ENCODE data around the gene GPR78.
"Not testable (repeated sequence)": the region's sequence is repeated elsewhere in the genome, so short reads cannot be mapped to it uniquely, and the experiment has no call there.

Gene GPR78

GRCh38 chr4:8568068-8568668 is 12.0 kb upstream of the GPR78 start:
- peaks cover 10% of the 10 kb centered on the region for H3K4me1 ChIP-seq (ENCODE audit: control insufficient read depth, insufficient read depth, low read length, poor library complexity, severe bottlenecking)

GRCh38 chr4:8570201-8570600 is 10.0 kb upstream of the GPR78 start:
- Histone ChIP-seq H3K9me3 (ENCODE audit: control insufficient read depth, low read length) (no peaks in the 10 kb centered on the region), H3K36me3 (ENCODE audit: control insufficient read depth, insufficient read depth, low read length) (no peaks in the 10 kb centered on the region), H3K4me3 (ENCODE audit: extremely low read depth, insufficient read depth, low read length, poor library complexity, severe bottlenecking) (no peak overlapping the region), H3K4me1 (ENCODE audit: control insufficient read depth, insufficient read depth, low read length, poor library complexity, severe bottlenecking) (peaks cover 10% of the 10 kb centered on the region), H3K27ac (ENCODE audit: low read depth, low read length, severe bottlenecking) (no peak overlapping the region)
- no CpG with 5 or more reads among the region's 1 CpG for WGBS, 2 experiments (ENCODE audit: insufficient coverage in 2 of 2)

More at GRCh38 chr4:8568068-8568668, 12.0 kb upstream of the GPR78 start:
- no peak overlapping the region for H3K4me3 ChIP-seq (ENCODE audit: extremely low read depth, insufficient read depth, low read length, poor library complexity, severe bottlenecking)
- peak overlapping the region; percentile 70 for H3K27ac ChIP-seq (ENCODE audit: low read depth, low read length, severe bottlenecking)
- no peaks in the 10 kb centered on the region for H3K36me3 ChIP-seq (ENCODE audit: control insufficient read depth, insufficient read depth, low read length)
- 24 to 38% methylated on average over 2 to 5 of the region's 5 CpGs for WGBS, 2 experiments (ENCODE audit: insufficient coverage in 2 of 2)
- H3K9me3 ChIP-seq (ENCODE audit: control insufficient read depth, low read length), result no peaks in the 10 kb centered on the region

DNA sequence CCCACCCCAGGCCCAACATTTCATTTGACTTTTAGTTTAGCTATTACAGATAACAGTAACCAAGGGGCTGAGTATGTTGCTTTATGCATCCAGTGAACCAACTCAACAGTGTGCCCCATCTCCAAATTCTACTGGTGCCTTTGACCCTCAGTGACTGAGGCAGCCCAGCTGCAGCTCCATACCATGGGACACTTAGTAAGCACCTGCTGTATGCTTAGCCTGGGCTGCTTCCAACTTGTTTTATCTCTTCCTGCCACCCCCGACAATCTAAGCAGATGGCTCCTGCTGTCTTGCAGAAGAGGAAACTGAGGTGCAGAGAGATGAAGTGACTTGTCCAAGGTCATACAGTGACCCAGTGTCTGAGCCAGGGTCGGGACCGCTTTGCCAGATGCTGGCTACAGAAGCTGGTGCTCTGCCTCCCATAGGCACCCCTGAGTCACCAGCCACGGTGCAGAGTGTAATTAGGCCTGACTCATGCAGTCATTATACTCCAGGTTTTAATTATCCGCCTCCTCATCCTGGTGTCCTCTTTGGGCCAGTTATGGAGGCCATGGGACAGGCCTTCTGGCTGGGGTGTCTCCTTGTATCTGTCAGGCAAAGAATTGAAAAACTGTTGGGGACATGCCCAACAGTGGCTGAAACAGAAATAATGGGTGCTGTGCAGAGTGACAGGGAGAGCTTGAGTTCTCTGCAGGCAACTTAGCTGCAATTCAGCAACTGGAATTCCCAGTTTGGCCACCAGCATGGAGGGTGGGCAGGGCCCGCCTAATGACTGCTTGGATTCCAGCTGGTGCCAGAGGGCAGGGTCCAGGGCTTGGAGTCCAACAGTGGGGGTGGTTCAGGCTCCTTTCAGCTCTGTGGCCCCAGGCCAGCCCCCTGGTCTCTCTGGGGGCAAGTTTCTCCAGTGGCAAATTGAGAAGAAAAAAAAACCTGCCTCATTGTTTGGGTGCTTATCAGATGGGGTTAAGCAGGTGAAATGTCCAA is 8.2 kb upstream of the GPR78 start:
- Histone ChIP-seq H3K27ac (ENCODE audit: low read depth, low read length, severe bottlenecking) (no peak overlapping the region), H3K9me3 (ENCODE audit: control insufficient read depth, low read length) (no peaks in the 10 kb centered on the region), H3K4me3 (ENCODE audit: extremely low read depth, insufficient read depth, low read length, poor library complexity, severe bottlenecking) (no peak overlapping the region), H3K4me1 (ENCODE audit: control insufficient read depth, insufficient read depth, low read length, poor library complexity, severe bottlenecking) (peaks cover 10% of the 10 kb centered on the region), H3K36me3 (ENCODE audit: control insufficient read depth, insufficient read depth, low read length) (no peaks in the 10 kb centered on the region)
- WGBS, 2 experiments (ENCODE audit: insufficient coverage in 2 of 2), result 84 to 100% methylated on average over 4 to 6 of the region's 6 CpGs

DNA sequence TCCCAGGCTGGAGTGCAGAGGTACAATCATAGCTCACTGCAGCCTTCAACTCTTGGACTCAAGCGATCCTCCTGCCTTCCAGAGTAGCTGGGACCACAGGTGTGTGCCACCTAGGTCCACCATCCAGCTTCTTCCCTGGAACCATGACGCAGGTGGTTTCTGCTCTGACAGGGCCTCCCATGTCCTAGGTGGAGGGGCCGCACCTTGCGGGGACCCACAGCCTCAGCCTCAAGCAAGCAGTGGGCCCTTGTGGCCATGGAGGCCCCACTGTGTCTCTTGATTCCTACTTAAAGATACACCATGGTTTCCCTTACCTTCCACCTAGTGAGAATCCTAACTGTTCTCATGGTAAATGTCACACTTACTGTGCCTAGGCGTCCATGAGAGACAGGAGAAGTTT is 6.9 kb upstream of the GPR78 start:
- H3K9me3 ChIP-seq (ENCODE audit: control insufficient read depth, low read length), result no peaks in the 10 kb centered on the region
- 92 to 94% methylated on average over 4 of the region's 5 CpGs for WGBS, 2 experiments (ENCODE audit: insufficient coverage in 2 of 2)
- H3K36me3 ChIP-seq (ENCODE audit: control insufficient read depth, insufficient read depth, low read length), result no peaks in the 10 kb centered on the region
- H3K4me1 ChIP-seq (ENCODE audit: control insufficient read depth, insufficient read depth, low read length, poor library complexity, severe bottlenecking), result peaks cover 3% of the 10 kb centered on the region
- no peak overlapping the region for H3K4me3 ChIP-seq (ENCODE audit: extremely low read depth, insufficient read depth, low read length, poor library complexity, severe bottlenecking)
- no peak overlapping the region for H3K27ac ChIP-seq (ENCODE audit: low read depth, low read length, severe bottlenecking)

DNA sequence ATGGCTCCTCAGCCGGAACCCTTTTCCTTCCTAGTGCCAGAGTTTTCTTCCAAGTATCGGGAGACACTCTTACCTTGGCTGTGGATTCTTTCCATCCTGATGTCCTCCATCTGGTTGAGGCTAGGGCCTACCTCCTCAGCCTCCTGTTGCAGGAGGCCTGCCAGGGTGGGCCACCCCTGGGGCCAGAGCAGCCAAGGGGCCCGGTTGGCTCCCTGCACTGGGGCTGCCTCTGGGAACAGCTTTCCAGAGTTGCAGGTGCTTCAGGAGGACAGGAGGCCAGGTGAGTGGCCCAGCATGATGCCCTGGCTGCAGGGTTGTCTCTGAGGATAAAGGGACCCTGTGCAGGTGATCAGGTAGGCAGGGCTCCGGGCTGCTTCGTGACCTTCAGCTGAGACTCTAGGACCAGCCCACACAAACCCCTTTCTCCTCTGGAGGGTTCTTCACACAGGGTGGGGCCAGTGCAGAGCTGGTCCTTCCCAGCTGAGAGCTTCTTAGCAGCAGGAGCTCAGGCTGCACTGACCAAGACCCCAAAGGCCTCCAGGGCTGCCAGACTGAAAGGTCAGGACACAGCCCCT is 5.3 kb upstream of the GPR78 start:
- H3K9me3 ChIP-seq (ENCODE audit: control insufficient read depth, low read length), result no peaks in the 10 kb centered on the region
- no peaks in the 10 kb centered on the region for H3K36me3 ChIP-seq (ENCODE audit: control insufficient read depth, insufficient read depth, low read length)
- no peak overlapping the region for H3K27ac ChIP-seq (ENCODE audit: low read depth, low read length, severe bottlenecking)
- H3K4me3 ChIP-seq (ENCODE audit: extremely low read depth, insufficient read depth, low read length, poor library complexity, severe bottlenecking), result no peak overlapping the region
- 76 to 86% methylated on average over 3 to 5 of the region's 5 CpGs for WGBS, 2 experiments (ENCODE audit: insufficient coverage in 2 of 2)
- H3K4me1 ChIP-seq (ENCODE audit: control insufficient read depth, insufficient read depth, low read length, poor library complexity, severe bottlenecking), result peaks cover 1% of the 10 kb centered on the region

- H3K4me1 ChIP-seq (ENCODE audit: control insufficient read depth, insufficient read depth, low read length, poor library complexity, severe bottlenecking), result peaks cover 5% of the 10 kb centered on the region
- H3K9me3 ChIP-seq (ENCODE audit: control insufficient read depth, low read length), result no peaks in the 10 kb centered on the region
- no peak overlapping the region for H3K4me3 ChIP-seq (ENCODE audit: extremely low read depth, insufficient read depth, low read length, poor library complexity, severe bottlenecking)
- H3K27ac ChIP-seq (ENCODE audit: low read depth, low read length, severe bottlenecking), result no peak overlapping the region
- 85 to 94% methylated on average over 3 to 4 of the region's 4 CpGs for WGBS, 2 experiments (ENCODE audit: insufficient coverage in 2 of 2)
- H3K36me3 ChIP-seq (ENCODE audit: control insufficient read depth, insufficient read depth, low read length), result no peaks in the 10 kb centered on the region
Observed at GRCh38 chr4:8575457-8575856, 4.7 kb upstream of the GPR78 start.

GRCh38 chr4:8576591-8576990 is 3.6 kb upstream of the GPR78 start:
- H3K9me3 ChIP-seq (ENCODE audit: control insufficient read depth, low read length); H3K36me3 ChIP-seq (ENCODE audit: control insufficient read depth, insufficient read depth, low read length); H3K4me1 ChIP-seq (ENCODE audit: control insufficient read depth, insufficient read depth, low read length, poor library complexity, severe bottlenecking); H3K27ac ChIP-seq (ENCODE audit: low read depth, low read length, severe bottlenecking); H3K4me3 ChIP-seq (ENCODE audit: extremely low read depth, insufficient read depth, low read length, poor library complexity, severe bottlenecking): not testable (repeated sequence)
- 82 to 85% methylated on average over 3 to 5 of the region's 5 CpGs for WGBS, 2 experiments (ENCODE audit: insufficient coverage in 2 of 2)

- WGBS, 2 experiments (ENCODE audit: insufficient coverage in 2 of 2), result 67 to 80% methylated on average over 6 to 7 of the region's 8 CpGs
Observed at GRCh38 chr4:8577046-8577445, 3.1 kb upstream of the GPR78 start.

GRCh38 chr4:8577972-8578371 is 2.2 kb upstream of the GPR78 start:
- Histone ChIP-seq H3K27ac (ENCODE audit: low read depth, low read length, severe bottlenecking) (no peak overlapping the region), H3K36me3 (ENCODE audit: control insufficient read depth, insufficient read depth, low read length) (no peaks in the 10 kb centered on the region), H3K4me3 (ENCODE audit: extremely low read depth, insufficient read depth, low read length, poor library complexity, severe bottlenecking) (no peak overlapping the region), H3K9me3 (ENCODE audit: control insufficient read depth, low read length) (no peaks in the 10 kb centered on the region), H3K4me1 (ENCODE audit: control insufficient read depth, insufficient read depth, low read length, poor library complexity, severe bottlenecking) (peaks cover 5% of the 10 kb centered on the region)
- 86 to 87% methylated on average over 2 to 4 of the region's 4 CpGs for WGBS, 2 experiments (ENCODE audit: insufficient coverage in 2 of 2)

More at GRCh38 chr4:8577046-8577445, 3.1 kb upstream of the GPR78 start:
- no peaks in the 10 kb centered on the region for H3K36me3 ChIP-seq (ENCODE audit: control insufficient read depth, insufficient read depth, low read length)
- H3K9me3 ChIP-seq (ENCODE audit: control insufficient read depth, low read length), result no peaks in the 10 kb centered on the region
- H3K4me1 ChIP-seq (ENCODE audit: control insufficient read depth, insufficient read depth, low read length, poor library complexity, severe bottlenecking), result peaks cover 5% of the 10 kb centered on the region
- H3K27ac ChIP-seq (ENCODE audit: low read depth, low read length, severe bottlenecking), result no peak overlapping the region
- no peak overlapping the region for H3K4me3 ChIP-seq (ENCODE audit: extremely low read depth, insufficient read depth, low read length, poor library complexity, severe bottlenecking)

- no peaks in the 10 kb centered on the region for H3K36me3 ChIP-seq (ENCODE audit: control insufficient read depth, insufficient read depth, low read length)
- H3K9me3 ChIP-seq (ENCODE audit: control insufficient read depth, low read length), result no peaks in the 10 kb centered on the region
- WGBS, 2 experiments (ENCODE audit: insufficient coverage in 2 of 2), result 70% methylated on average over 2 of the region's 3 CpGs; no CpG with 5 or more reads in 1 of the 2 experiments
- H3K4me3 ChIP-seq (ENCODE audit: extremely low read depth, insufficient read depth, low read length, poor library complexity, severe bottlenecking), result no peak overlapping the region
- H3K4me1 ChIP-seq (ENCODE audit: control insufficient read depth, insufficient read depth, low read length, poor library complexity, severe bottlenecking), result peaks cover 5% of the 10 kb centered on the region
- no peak overlapping the region for H3K27ac ChIP-seq (ENCODE audit: low read depth, low read length, severe bottlenecking)
Observed at GRCh38 chr4:8578717-8579116, 1.5 kb upstream of the GPR78 start.
